CD4-positive, alpha-beta T cell treated with Interleukin-10 for 1 hour (primary cell): ENCODE measurements around the gene ACER3.
A peak's percentile ranks its signal among the peaks of the same experiment; 100 is the strongest.
"Not testable (repeated sequence)": the region's sequence is repeated elsewhere in the genome, so short reads cannot be mapped to it uniquely, and the experiment has no call there.

ENCODE experiments used
- DNase-seq: peaks from one replicate; pipeline ENCODE4 v3.0.0-alpha.2; 2020

ACER3 gene

GRCh38 chr11:76880314-76880713 lies 19.6 kb downstream of the ACER3 start:
- no peak for DNase-seq

- DNase-seq: no peak
Observed at GRCh38 chr11:76880956-76881355, 20.2 kb downstream of the ACER3 start.

GRCh38 chr11:76885390-76886097 lies 24.8 kb downstream of the ACER3 start:
- no peak for DNase-seq

GRCh38 chr11:76888989-76889388 lies 28.3 kb downstream of the ACER3 start:
- DNase-seq: no peak

GRCh38 chr11:76889411-76889975 lies 28.8 kb downstream of the ACER3 start:
- DNase-seq: no peak

GRCh38 chr11:76890329-76890728 lies 29.6 kb downstream of the ACER3 start:
- DNase-seq: no peak

GRCh38 chr11:76891285-76891684 lies 30.6 kb downstream of the ACER3 start:
- DNase-seq: no peak

GRCh38 chr11:76891793-76892192 lies 31.1 kb downstream of the ACER3 start:
- DNase-seq: no peak

GRCh38 chr11:76892306-76892705 lies 31.6 kb downstream of the ACER3 start:
- no peak for DNase-seq

GRCh38 chr11:76897233-76897632 lies 36.5 kb downstream of the ACER3 start:
- DNase-seq: no peak

GRCh38 chr11:76901144-76901543 lies 40.4 kb downstream of the ACER3 start:
- DNase-seq: no peak

- not testable (repeated sequence) for DNase-seq
Observed at GRCh38 chr11:76901622-76902021, 40.9 kb downstream of the ACER3 start.

- no peak for DNase-seq
Observed at GRCh38 chr11:76902121-76903014, 41.6 kb downstream of the ACER3 start.

GRCh38 chr11:76903325-76903724 lies 42.6 kb downstream of the ACER3 start:
- DNase-seq: no peak

GRCh38 chr11:76910620-76911414 lies 50.1 kb downstream of the ACER3 start:
- no peak for DNase-seq

GRCh38 chr11:76911415-76911808 lies 50.7 kb downstream of the ACER3 start:
- no peak for DNase-seq

- no peak for DNase-seq
Observed at GRCh38 chr11:76916712-76917111, 56.0 kb downstream of the ACER3 start.

GRCh38 chr11:76918941-76919386 lies 58.2 kb downstream of the ACER3 start:
- peak; percentile 29 for DNase-seq

- DNase-seq: no peak
Observed at GRCh38 chr11:76919467-76919866, 58.7 kb downstream of the ACER3 start.

GRCh38 chr11:76919887-76920746 lies 59.4 kb downstream of the ACER3 start:
- peak; percentile 79 for DNase-seq

GRCh38 chr11:76927160-76927559 lies 66.4 kb downstream of the ACER3 start:
- no peak for DNase-seq

- no peak for DNase-seq
Observed at GRCh38 chr11:76935042-76935441, 74.3 kb downstream of the ACER3 start.
